HG03565 (cell line): ENCODE results near the gene HOXA4.

ENCODE experiments used
- ATAC-seq: cut with Tn5 transposase; IDR thresholded peaks from one replicate; pipeline ENCODE4 v1.9.1; 2021; ENCODE audit warnings: mild to moderate bottlenecking, moderate library complexity; ENCODE audit not compliant: unreplicated experiment

HOXA4 gene

GRCh38 chr7:27133409-27134231 is 3.1 kb upstream of the HOXA4 start:
- ATAC-seq, result no peak

- no peak for ATAC-seq
Measured at GRCh38 chr7:27132978-27133377, 2.4 kb upstream of the HOXA4 start.

DNA sequence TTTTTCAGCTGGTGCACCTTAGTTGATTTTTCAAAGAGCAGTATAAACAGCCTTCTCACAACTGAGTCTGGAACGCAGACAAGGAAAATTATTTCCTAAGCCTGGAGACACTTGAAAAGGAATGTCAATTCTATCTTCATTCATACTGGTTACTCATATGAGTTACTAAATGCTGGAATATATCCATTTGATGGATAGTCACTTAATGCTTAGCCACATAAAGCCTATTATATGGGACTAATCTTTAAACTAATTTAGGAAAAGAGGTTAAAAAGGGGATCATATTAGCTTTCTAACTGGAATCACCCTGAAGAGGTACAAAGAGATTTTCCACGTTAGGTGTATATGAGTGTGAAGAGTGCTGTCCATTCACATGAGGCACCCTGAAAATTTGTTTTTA is 1.7 kb upstream of the HOXA4 start:
- ATAC-seq, result no peak

DNA sequence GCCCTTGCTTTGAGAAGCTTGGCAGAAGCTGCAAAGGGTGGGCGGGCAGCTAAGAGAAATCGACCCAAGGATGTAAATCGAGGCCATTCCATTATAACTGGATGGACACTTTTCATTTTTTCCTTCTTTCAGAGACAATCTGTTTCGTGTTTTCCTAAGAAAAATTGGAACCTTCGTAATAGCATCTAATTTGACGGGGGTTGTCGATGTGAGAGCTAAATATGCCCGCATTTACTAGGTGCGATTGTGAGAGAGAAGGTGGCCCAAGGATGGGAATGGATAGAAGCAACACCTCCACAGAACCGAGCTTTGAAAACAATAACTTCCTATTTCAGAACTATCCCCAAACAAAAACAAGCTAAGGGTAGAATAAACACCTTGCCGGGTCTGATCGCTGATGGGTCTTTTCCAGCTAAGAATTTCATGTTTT is 848 bp upstream of the HOXA4 start:
- ATAC-seq, result no peak

- no peak for ATAC-seq
Measured at GRCh38 chr7:27129729-27130539, 623 bp downstream of the HOXA4 start.

- ATAC-seq, result no peak
Measured at GRCh38 chr7:27128776-27129728, 1.5 kb downstream of the HOXA4 start.

DNA sequence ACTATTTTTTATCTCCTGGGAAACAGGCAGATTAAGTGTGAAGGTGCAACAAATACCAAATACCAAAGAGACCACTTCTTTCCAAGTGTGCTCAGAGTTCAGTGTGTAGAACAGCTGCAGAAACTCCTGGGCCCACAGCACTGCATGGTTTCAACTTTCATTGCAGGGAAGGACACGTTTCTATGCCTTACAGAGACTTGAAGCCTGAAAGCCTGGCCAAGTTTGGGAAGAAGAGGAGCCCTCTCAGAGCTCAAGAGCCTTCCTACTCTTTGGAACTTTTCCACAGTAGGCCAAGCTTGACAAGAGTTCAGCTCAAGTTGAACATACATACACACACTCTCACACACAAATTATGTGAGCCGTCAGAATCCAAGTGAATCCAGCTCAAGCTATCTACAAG is 2.5 kb downstream of the HOXA4 start:
- ATAC-seq, result no peak

DNA sequence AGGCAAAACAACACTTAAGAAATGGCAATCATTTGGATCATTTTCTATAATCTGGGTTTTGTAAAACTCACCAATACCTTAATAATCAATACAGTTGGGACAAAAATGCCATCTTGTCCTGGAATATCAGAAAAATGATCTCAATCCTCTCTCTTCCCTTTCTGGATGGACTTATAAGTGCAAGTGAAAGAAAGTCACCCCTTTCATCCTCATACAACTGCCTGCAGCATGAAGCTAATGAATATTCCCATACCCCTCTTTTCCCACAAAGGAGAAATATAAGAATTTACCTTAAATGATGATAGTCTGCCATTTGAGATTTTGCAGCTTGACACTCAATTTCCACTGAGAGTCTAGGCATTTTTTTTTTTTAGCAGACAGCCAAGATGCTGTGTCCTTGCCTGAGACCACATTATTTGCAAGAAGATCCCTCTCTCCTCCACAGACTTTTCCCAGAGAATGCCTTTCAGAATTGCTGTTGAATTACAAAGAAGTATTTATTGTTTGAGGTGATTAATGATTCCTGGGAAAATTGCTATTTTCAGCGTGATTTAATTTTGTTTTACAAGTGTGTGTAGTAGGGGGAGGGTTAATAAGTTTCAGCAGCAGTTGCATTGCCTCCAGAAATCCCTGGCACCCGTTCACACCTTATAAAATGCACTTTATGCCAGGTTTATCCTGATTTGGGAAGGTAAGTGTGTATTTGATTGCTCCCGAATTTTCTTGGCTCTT is 3.8 kb downstream of the HOXA4 start:
- ATAC-seq, result no peak

DNA sequence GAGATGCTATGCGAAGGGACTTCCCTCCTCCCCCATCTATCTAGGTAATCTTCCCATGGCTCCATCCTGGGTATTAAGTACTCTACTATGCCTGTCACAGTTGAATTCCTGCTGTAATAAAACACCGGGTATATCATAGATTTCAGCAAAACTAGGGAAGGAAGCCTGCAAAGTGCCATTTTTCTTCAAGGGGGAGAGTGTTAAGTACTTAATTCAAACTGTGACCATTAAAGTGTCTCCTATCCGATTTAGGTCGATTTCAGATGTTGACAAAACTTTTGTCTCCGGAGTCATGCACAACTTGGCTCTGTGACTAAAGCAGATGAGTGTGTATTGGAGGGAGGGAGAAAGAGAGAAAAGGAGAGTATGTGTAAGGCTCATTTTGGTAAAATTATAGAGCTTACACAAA is 4.6 kb downstream of the HOXA4 start:
- no peak for ATAC-seq

- ATAC-seq, result no peak
Measured at GRCh38 chr7:27124902-27125689, 5.5 kb downstream of the HOXA4 start.

DNA sequence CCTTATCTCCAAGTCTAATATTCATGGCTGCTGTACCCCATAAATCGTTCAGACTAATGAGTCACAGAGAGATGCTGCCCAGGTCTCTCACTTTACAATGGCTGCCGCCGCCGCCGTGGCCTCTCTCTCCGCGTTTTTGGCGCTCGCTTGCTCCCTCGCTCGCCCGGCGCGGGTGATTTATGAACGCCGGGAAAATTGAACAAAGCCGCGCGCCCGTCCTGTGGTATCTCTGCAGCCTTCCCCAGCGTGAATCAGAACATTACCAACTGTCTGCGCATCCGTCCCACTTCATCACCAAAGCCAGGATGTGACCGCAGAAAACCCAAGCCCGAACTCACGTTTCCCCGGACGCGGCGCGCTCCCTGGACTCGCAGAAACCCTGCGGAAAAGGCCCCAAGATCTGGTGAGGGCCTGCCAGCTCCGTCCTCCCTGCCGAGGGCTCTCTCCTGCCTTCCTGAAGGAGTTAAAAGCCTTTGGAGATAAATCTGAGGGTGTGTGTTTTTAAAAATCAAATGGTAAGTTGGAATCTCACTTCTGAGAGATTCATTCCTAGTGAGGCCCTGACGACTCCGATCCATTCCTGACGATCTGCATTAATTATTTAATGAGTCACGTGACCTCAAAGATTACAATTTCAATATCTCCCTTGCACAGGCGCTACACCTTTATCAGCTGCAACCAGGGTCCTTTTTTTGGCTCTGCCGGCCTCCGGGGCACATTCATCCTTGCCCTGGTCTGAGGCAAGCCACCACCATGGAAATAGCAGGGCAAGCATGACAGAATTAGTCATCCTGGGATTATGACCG is 6.3 kb downstream of the HOXA4 start:
- ATAC-seq, result no peak

DNA sequence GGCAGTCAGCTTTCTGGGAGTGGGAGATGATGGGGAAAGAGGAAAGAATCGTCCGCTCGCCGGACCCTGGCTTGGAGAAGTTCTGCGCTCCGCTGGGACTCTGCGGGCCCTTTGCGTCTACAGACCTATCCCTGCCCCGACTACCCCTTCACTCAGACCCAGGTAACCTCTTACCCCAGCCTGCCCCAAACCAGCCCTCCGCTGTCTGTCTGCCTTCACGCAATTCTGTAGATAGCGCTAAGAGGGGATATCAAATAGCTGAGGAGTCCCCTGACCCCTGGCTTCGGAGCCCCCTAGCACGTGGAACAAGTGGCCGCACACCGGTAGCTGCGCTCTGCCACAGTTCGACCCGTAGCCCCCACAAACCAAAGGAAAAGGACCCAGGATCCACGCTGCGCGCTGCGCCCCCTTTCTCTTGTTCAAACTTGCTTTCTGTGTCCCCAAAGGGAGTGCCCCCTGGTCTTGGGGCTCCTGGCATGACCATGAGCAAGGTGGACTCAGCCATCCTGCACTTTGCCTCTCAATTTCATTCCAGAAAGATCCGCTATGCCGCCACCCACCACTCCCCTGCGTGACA is 7.0 kb downstream of the HOXA4 start:
- no peak for ATAC-seq

GRCh38 chr7:27123007-27123476 is 7.5 kb downstream of the HOXA4 start:
- no peak for ATAC-seq

- no peak for ATAC-seq
Measured at GRCh38 chr7:27122077-27122910, 8.3 kb downstream of the HOXA4 start.

DNA sequence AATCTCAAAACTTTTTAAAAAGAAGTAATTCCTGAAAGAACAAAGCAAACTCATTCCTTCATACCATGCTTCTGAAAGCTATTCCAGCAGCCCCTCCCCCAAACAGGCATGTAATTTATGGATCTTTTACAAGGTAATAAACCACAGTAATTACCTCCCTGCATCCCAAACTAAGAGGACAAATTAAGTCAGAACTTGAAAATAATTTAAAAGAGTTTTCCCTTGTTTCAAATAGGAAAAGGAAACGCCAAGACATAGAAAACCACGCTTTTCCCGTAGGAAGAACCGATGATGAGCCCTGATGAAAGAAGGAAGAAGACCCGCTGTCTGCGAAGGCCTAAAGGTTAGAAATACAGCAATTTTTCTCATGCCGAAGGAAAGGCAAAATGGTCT is 8.9 kb downstream of the HOXA4 start:
- no peak for ATAC-seq

- ATAC-seq, result no peak
Measured at GRCh38 chr7:27119412-27119911, 11.1 kb downstream of the HOXA4 start.

DNA sequence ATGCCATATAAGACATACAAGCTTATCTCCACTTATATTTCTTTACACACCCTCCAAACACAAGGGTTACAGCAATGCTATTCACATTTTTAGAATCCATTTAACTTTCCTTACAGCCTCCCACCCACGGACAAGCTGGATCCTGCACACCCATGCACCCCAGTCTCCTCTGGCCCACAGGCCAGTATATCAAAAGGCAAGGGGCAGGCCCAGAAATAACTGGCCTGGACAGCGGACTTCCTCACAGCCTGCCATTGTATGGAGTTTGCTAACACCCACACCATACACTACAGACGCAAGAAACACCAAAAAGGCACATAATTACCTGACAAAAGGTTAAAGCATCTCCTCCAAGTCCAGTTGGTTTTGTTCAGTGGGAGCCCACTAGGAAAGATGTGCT is 12.0 kb downstream of the HOXA4 start:
- no peak for ATAC-seq
